HT-29 (cell line): ENCODE results near the gene PTBP2. TPM values are rescaled to one million over a fixed set of nuclear protein-coding genes. Genes with fewer than 3 reads are reported as not detected.

Source experiments
- DNase-seq: peaks from one replicate; pipeline ENCODE4 v3.0.0-alpha.2; 2015; ENCODE audit warnings: low spot score
- total RNA-seq: library from RNA; depleted of rRNA; stranded (reverse); fragments of >200 nt; shearing (Covaris generic); gene quantifications from 2 replicates; pipeline ENCODE4 v1.2.3, GENCODE V29; 2014; rRNA removed

Gene PTBP2
- 4.6 and 8.0 TPM in 2 replicates for total RNA-seq

GRCh38 chr1:96721416-96722160 lies at the start of gene PTBP2:
Gene PTBP2 (plus strand): TSS chr1:96721784. CDS start chr1:96721865, 81 bp downstream.
- DNase-seq, result peak; percentile 73

GRCh38 chr1:96674915-96675314 lies 46.7 kb upstream of the PTBP2 start:
- no peak for DNase-seq

GRCh38 chr1:96682056-96682455 lies 39.5 kb upstream of the PTBP2 start:
- DNase-seq, result no peak

GRCh38 chr1:96683931-96684330 lies 37.7 kb upstream of the PTBP2 start:
- DNase-seq, result no peak

GRCh38 chr1:96684744-96685143 lies 36.8 kb upstream of the PTBP2 start:
- DNase-seq, result no peak

- DNase-seq, result no peak
Observed at GRCh38 chr1:96688767-96689166, 32.8 kb upstream of the PTBP2 start.

- no peak for DNase-seq
Observed at GRCh38 chr1:96695954-96696353, 25.6 kb upstream of the PTBP2 start.

GRCh38 chr1:96698342-96698983 lies 23.1 kb upstream of the PTBP2 start:
- DNase-seq, result no peak

- DNase-seq, result no peak
Observed at GRCh38 chr1:96703186-96703585, 18.4 kb upstream of the PTBP2 start.

GRCh38 chr1:96707023-96707422 lies 14.6 kb upstream of the PTBP2 start:
- DNase-seq, result no peak

GRCh38 chr1:96708482-96708881 lies 13.1 kb upstream of the PTBP2 start:
- DNase-seq, result no peak

GRCh38 chr1:96710708-96711477 lies 10.7 kb upstream of the PTBP2 start:
- no peak for DNase-seq

GRCh38 chr1:96713649-96714048 lies 7.9 kb upstream of the PTBP2 start:
- no peak for DNase-seq

GRCh38 chr1:96714881-96715280 lies 6.7 kb upstream of the PTBP2 start:
- DNase-seq, result no peak

- no peak for DNase-seq
Observed at GRCh38 chr1:96715482-96715881, 6.1 kb upstream of the PTBP2 start.

- peak; percentile 25 for DNase-seq
Observed at GRCh38 chr1:96721053-96721415, 550 bp upstream of the PTBP2 start.

GRCh38 chr1:96722161-96722922 lies 758 bp downstream of the PTBP2 start:
- peak; percentile 41 for DNase-seq

- DNase-seq, result peak; percentile 11
Observed at GRCh38 chr1:96722958-96723357, 1.4 kb downstream of the PTBP2 start.

- DNase-seq, result no peak
Observed at GRCh38 chr1:96723377-96723776, 1.8 kb downstream of the PTBP2 start.

GRCh38 chr1:96723936-96724335 lies 2.4 kb downstream of the PTBP2 start:
- no peak for DNase-seq

- DNase-seq, result no peak
Observed at GRCh38 chr1:96727860-96728259, 6.3 kb downstream of the PTBP2 start.
